ENCODE results near the gene PAK4. TPM values are rescaled to one million over a fixed set of nuclear protein-coding genes. Genes with fewer than 3 reads are reported as not detected.
A peak's percentile ranks its signal among the peaks of the same experiment; 100 is the strongest.

PAK4 gene
- total and polyA plus RNA-seq, 2 of the 13 experiments (the other 11 are each of a cell fraction or from before 2014, with no cell fraction given): 9.5 to 17.8 TPM

DNA sequence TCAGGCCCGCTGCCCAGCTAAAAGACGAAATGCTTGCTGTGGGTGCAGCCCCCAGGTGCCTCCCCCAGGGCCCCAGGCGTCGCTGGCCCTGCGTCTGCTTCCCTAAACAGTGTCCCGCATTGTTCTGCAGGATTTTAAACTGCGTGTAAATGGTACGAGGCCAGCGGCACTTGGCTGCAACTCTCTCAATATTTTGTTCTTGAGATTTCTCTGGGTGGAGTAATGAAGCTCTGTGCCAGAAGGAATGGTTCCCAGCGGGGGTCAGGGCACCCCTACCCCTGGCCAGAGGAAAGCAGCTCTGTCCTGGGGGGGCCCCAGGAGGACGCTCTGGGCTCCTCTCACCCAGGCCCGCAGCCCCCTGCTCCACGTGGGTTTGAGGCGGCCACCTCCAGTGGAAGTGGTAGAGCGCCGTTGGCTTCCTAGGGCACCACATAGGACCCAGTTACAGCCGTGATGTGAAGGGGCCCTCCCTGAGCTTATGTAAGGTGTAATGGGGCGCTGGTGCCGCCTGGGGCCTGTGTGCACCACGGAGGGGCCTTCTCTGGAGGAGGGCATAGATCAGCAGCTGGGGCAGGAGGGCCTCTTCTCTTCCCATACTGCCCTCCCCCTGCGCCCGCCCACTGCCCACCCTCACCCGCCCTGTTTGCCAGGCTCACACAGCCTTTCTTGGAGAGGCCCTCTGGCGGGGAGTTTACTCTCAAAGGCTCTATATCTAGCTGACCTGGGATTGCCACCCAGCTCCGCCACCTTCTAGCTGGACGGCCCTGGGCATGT lies 19.8 kb downstream of the PAK4 start (continued):
- TF ChIP-seq ZNF17 (CRISPR knock-in tag; IDR thresholded peaks at IDR 0.05) (no peak), SMAD3 (CRISPR knock-in tag; IDR thresholded peaks at IDR 0.05) (no peak), ZNF34 (CRISPR knock-in tag; IDR thresholded peaks at IDR 0.05; ENCODE audit: borderline replicate concordance) (no peak), ZNF746 (CRISPR knock-in tag; IDR thresholded peaks at IDR 0.05) (peak; percentile 100), TCF7 (IDR thresholded peaks at IDR 0.05; ENCODE audit: low read depth) (no peak), ZMYM3 (CRISPR knock-in tag; IDR thresholded peaks at IDR 0.05) (peak; percentile 60; the same call in 1 of the 2 replicates), GLI4 (CRISPR knock-in tag; IDR thresholded peaks at IDR 0.05; ENCODE audit: borderline replicate concordance) (no peak), NCOA5 (CRISPR knock-in tag; IDR thresholded peaks at IDR 0.05) (no peak), ZNF598 (CRISPR knock-in tag; IDR thresholded peaks at IDR 0.05; ENCODE audit: borderline replicate concordance) (0 out of 2 replicates have a peak, but pooled peaks have one; percentile 46), RFX3 (CRISPR knock-in tag; IDR thresholded peaks at IDR 0.05) (no peak), ZNF326 (CRISPR knock-in tag; IDR thresholded peaks at IDR 0.05; ENCODE audit: borderline replicate concordance) (no peak), SPEN (CRISPR knock-in tag; IDR thresholded peaks at IDR 0.05; ENCODE audit: low read depth) (peak; percentile 83), RCOR2 (CRISPR knock-in tag; IDR thresholded peaks at IDR 0.05) (0 out of 2 replicates have a peak, but pooled peaks have one; percentile 3), ATRX (CRISPR knock-in tag; IDR thresholded peaks at IDR 0.05; ENCODE audit: borderline replicate concordance) (no peak), ZNF121 (CRISPR knock-in tag; IDR thresholded peaks at IDR 0.05) (no peak), ZNF749 (CRISPR knock-in tag; IDR thresholded peaks at IDR 0.05; ENCODE audit: borderline replicate concordance) (no peak), HIVEP1 (CRISPR knock-in tag; IDR thresholded peaks at IDR 0.05) (no peak), MED1 (CRISPR knock-in tag; IDR thresholded peaks at IDR 0.05) (peak; percentile 50), TOPORS (CRISPR knock-in tag; IDR thresholded peaks at IDR 0.05) (no peak), PATZ1 (CRISPR knock-in tag; IDR thresholded peaks at IDR 0.05) (peak; percentile 91), SRY (CRISPR knock-in tag; IDR thresholded peaks at IDR 0.05) (no peak), FOXC1 (CRISPR knock-in tag; IDR thresholded peaks at IDR 0.05; ENCODE audit: borderline replicate concordance) (no peak)
- TF ChIP-seq, protein P1, sequence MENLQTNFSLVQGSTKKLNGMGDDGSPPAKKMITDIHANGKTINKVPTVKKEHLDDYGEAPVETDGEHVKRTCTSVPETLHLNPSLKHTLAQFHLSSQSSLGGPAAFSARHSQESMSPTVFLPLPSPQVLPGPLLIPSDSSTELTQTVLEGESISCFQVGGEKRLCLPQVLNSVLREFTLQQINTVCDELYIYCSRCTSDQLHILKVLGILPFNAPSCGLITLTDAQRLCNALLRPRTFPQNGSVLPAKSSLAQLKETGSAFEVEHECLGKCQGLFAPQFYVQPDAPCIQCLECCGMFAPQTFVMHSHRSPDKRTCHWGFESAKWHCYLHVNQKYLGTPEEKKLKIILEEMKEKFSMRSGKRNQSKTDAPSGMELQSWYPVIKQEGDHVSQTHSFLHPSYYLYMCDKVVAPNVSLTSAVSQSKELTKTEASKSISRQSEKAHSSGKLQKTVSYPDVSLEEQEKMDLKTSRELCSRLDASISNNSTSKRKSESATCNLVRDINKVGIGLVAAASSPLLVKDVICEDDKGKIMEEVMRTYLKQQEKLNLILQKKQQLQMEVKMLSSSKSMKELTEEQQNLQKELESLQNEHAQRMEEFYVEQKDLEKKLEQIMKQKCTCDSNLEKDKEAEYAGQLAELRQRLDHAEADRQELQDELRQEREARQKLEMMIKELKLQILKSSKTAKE (CRISPR knock-in tag; IDR thresholded peaks at IDR 0.05; ENCODE audit: borderline replicate concordance): no peak; the same call in 1 of the 2 replicates
- TF ChIP-seq, protein P2, sequence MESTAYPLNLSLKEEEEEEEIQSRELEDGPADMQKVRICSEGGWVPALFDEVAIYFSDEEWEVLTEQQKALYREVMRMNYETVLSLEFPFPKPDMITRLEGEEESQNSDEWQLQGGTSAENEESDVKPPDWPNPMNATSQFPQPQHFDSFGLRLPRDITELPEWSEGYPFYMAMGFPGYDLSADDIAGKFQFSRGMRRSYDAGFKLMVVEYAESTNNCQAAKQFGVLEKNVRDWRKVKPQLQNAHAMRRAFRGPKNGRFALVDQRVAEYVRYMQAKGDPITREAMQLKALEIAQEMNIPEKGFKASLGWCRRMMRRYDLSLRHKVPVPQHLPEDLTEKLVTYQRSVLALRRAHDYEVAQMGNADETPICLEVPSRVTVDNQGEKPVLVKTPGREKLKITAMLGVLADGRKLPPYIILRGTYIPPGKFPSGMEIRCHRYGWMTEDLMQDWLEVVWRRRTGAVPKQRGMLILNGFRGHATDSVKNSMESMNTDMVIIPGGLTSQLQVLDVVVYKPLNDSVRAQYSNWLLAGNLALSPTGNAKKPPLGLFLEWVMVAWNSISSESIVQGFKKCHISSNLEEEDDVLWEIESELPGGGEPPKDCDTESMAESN (CRISPR knock-in tag; conservative IDR thresholded peaks at IDR 0.05): no peak

Measured in HepG2 (cell line).